ENCODE results near the gene CLGN. TPM values are rescaled to one million over a fixed set of nuclear protein-coding genes. Genes with fewer than 3 reads are reported as not detected.

Gene CLGN, protein sequence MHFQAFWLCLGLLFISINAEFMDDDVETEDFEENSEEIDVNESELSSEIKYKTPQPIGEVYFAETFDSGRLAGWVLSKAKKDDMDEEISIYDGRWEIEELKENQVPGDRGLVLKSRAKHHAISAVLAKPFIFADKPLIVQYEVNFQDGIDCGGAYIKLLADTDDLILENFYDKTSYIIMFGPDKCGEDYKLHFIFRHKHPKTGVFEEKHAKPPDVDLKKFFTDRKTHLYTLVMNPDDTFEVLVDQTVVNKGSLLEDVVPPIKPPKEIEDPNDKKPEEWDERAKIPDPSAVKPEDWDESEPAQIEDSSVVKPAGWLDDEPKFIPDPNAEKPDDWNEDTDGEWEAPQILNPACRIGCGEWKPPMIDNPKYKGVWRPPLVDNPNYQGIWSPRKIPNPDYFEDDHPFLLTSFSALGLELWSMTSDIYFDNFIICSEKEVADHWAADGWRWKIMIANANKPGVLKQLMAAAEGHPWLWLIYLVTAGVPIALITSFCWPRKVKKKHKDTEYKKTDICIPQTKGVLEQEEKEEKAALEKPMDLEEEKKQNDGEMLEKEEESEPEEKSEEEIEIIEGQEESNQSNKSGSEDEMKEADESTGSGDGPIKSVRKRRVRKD
- 0.15 and 0.78 TPM in 2 replicates for total RNA-seq

GRCh38 chr4:140427106-140427918 is at the start of gene CLGN:
Gene CLGN (minus strand): TSS chr4:140427648. CDS start chr4:140413078, 14,570 bp downstream.

DNA sequence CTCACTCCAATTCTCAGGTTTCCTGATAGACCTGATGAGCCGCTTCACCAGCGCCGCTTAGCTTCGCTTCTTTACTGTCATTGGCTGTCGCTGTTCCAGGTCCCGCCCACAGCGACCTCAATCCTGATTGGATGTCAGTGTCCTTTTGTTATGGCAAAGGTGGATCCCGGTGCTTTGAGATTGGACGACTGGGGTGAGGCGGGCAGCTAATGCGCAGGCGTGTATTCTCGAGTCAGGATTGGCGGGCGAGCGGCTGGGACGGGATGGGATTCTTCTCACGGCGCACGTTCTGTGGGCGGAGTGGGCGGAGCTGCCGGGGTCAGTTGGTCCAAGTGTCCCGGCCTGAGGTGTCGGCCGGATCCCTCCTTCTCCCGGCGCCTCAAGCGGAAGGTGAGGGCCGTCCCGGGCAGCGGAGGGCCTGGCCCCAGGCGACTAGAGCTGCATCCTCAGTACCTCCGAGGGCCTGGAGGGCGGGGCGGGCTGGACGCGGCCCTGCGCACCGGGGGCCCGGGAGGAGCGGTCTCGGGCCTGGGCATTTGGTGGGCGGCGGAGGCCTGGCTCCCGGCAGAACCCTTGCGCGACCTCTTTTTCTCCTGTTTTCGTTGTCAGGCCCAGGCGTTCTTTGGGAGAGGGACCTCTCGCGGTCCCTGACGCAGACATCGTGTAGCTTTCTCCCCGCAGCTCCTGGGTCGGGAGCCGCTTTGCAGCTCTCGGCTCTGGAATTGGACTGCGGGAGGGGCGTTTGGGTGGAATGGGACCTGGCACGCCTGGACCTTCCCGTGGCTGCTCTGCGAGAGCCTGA is 53.9 kb downstream of the CLGN start, which contains the start of gene SCOC:
Gene SCOC, plus strand, starts transcription at position 319 of the 802 bp plus-strand sequence. CDS start 5,525 bp downstream, outside the sequence.

Other genes starting within 250 kb of the CLGN start
- gene SCOC, start 54.0 kb downstream of the CLGN start, total RNA-seq, result 66.4 and 72.4 TPM in 2 replicates
- gene MGAT4D, start 70.6 kb upstream of the CLGN start, total RNA-seq, result not detected in 2 replicates
- 17.6 and 18.5 TPM in 2 replicates for gene ELMOD2, start 96.5 kb upstream of the CLGN start, total RNA-seq
- not detected in 2 replicates for gene UCP1, start 141.3 kb upstream of the CLGN start, total RNA-seq

Measured in hair follicular keratinocyte (primary cell).